ENCODE measurements around the gene RNF32.
"Not testable (repeated sequence)": the region's sequence is repeated elsewhere in the genome, so short reads cannot be mapped to it uniquely, and the experiment has no call there.

The RNF32 gene

GRCh38 chr7:156614434-156615264 lies 25.9 kb upstream of the RNF32 start:
- TF ChIP-seq, protein P1, sequence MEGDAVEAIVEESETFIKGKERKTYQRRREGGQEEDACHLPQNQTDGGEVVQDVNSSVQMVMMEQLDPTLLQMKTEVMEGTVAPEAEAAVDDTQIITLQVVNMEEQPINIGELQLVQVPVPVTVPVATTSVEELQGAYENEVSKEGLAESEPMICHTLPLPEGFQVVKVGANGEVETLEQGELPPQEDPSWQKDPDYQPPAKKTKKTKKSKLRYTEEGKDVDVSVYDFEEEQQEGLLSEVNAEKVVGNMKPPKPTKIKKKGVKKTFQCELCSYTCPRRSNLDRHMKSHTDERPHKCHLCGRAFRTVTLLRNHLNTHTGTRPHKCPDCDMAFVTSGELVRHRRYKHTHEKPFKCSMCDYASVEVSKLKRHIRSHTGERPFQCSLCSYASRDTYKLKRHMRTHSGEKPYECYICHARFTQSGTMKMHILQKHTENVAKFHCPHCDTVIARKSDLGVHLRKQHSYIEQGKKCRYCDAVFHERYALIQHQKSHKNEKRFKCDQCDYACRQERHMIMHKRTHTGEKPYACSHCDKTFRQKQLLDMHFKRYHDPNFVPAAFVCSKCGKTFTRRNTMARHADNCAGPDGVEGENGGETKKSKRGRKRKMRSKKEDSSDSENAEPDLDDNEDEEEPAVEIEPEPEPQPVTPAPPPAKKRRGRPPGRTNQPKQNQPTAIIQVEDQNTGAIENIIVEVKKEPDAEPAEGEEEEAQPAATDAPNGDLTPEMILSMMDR (IDR thresholded peaks at IDR 0.05; ENCODE audit: low read depth, low read length), result no peak

DNA sequence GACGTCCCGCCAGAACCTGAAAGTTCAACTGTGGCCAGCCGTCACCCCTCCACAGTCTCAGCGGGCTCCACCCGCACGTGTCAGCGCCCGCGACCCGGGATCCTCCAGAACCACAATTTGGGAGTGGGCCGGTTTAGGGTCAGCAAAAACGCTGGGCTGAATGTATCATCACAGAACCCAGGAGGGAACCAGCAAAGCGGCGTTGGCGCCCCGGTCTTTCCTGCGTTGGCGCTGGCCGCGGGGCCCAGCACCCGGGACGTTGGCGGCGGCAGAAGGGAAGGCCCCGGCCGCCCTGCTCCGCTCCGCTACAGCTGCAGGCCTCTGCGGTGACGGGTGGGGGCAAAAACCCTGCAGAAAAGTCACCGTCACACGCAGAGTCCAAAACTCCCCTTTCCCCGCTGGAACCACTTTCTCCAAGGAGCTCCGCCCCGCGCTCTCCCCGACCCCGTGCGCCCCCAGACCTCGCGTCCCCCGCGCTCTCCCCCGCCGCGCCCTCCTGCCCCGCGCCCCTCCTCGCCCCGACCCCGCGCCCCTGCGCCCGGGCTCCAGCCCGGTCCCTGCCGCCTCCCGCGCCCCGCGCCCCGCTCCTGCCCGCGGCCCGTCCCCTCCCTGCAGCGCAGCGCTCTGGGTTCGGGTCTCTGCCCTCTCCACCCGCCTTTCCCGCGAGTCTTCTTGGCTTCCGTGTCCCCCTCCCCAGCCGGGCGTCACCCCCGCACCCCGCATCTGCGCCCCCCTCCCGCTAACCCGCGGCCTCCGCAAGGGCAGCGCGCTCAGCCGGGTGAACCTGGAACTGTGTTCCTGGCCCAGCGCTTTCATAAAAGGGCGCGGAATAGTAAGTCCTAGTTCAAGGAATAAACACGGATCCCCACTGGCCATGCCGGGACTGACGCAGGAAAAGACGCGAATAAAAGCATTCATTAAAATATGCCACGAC lies 24.0 kb upstream of the RNF32 start:
- TF ChIP-seq, protein P1 (IDR thresholded peaks at IDR 0.05; ENCODE audit: low read depth, low read length), result no peak
- H3K4me3 ChIP-seq (ENCODE audit: low read depth, low read length), result no peak overlapping the region

More at GRCh38 chr7:156614434-156615264, 25.9 kb upstream of the RNF32 start:
- no peak overlapping the region for H3K4me3 ChIP-seq (ENCODE audit: low read depth, low read length)

GRCh38 chr7:156617215-156617614 lies 23.4 kb upstream of the RNF32 start:
- TF ChIP-seq, protein P1 (IDR thresholded peaks at IDR 0.05; ENCODE audit: low read depth, low read length), result no peak
- H3K4me3 ChIP-seq (ENCODE audit: low read depth, low read length), result no peak overlapping the region

- H3K4me3 ChIP-seq (ENCODE audit: low read depth, low read length), result no peak overlapping the region
- TF ChIP-seq, protein P1 (IDR thresholded peaks at IDR 0.05; ENCODE audit: low read depth, low read length), result no peak
Measured at GRCh38 chr7:156618078-156618779, 22.3 kb upstream of the RNF32 start.

- no peak overlapping the region for H3K4me3 ChIP-seq (ENCODE audit: low read depth, low read length)
- TF ChIP-seq, protein P1 (IDR thresholded peaks at IDR 0.05; ENCODE audit: low read depth, low read length), result no peak
Measured at GRCh38 chr7:156618780-156619367, 21.7 kb upstream of the RNF32 start.

- not testable (repeated sequence) for H3K4me3 ChIP-seq (ENCODE audit: low read depth, low read length)
Measured at GRCh38 chr7:156619488-156620290, 20.9 kb upstream of the RNF32 start.

Data from WI38 (cell line).